Astrocyte (in vitro differentiated cells and primary cell): ENCODE data around the gene MAP6D1. TPM values are rescaled to one million over a fixed set of nuclear protein-coding genes. Genes with fewer than 3 reads are reported as not detected.

Experiments
- DNase-seq: peaks from one replicate; pipeline ENCODE4 v3.0.0-alpha.2; 2010; ENCODE audit warnings: low read depth
- FAIRE-seq: peaks from 2 replicates; lab custom pipeline; 2011; peaks lifted over from hg19 to GRCh38; lab: Jason Lieb, UNC
- H2AFZ ChIP-seq: 2 replicates; pipeline ENCODE4 v1.6.0; 2012; ENCODE audit warnings: low read depth, low read length, inconsistent platforms
- H3K27ac ChIP-seq: 2 replicates; pipeline ENCODE4 v1.5.1; 2011; ENCODE audit warnings: low read depth, low read length, inconsistent platforms
- H3K27me3 ChIP-seq: 2 replicates; pipeline ENCODE4 v1.6.0; 2011; ENCODE audit warnings: low read length, inconsistent platforms; ENCODE audit not compliant: insufficient read depth
- H3K36me3 ChIP-seq: 2 replicates; pipeline ENCODE4 v1.5.1; 2011; ENCODE audit warnings: low read length, inconsistent platforms; ENCODE audit not compliant: insufficient read depth
- H3K4me1 ChIP-seq: 2 replicates; pipeline ENCODE4 v1.5.1; 2011; ENCODE audit warnings: low read length, inconsistent platforms; ENCODE audit not compliant: insufficient read depth
- H3K4me2 ChIP-seq: 2 replicates; pipeline ENCODE4 v1.6.0; 2012; ENCODE audit warnings: low read length, inconsistent platforms
- H3K4me3 ChIP-seq: 2 replicates; pipeline ENCODE4 v1.5.1; 2011; ENCODE audit warnings: low read depth, mild to moderate bottlenecking, low read length, inconsistent platforms; ENCODE audit not compliant: insufficient read depth
- H3K79me2 ChIP-seq: 2 replicates; pipeline ENCODE4 v1.6.0; 2012; ENCODE audit warnings: mild to moderate bottlenecking, low read length, inconsistent platforms; ENCODE audit not compliant: insufficient read depth
- H3K9ac ChIP-seq: 2 replicates; pipeline ENCODE4 v1.6.0; 2012; ENCODE audit warnings: mild to moderate bottlenecking, low read length, inconsistent platforms
- H3K9me3 ChIP-seq: 2 replicates; pipeline ENCODE4 v1.5.1; 2012; ENCODE audit warnings: low read depth, mild to moderate bottlenecking, low read length, inconsistent platforms; ENCODE audit not compliant: insufficient read depth
- H4K20me1 ChIP-seq: 2 replicates; pipeline ENCODE4 v1.6.0; 2012; ENCODE audit warnings: low read length, inconsistent platforms; ENCODE audit not compliant: insufficient read depth
- H3K27ac Mint-ChIP-seq: one replicate; pipeline ENCODE4 v1.8.0; 2021; ENCODE audit warnings: mild to moderate bottlenecking, mixed read lengths; ENCODE audit not compliant: unreplicated experiment
- H3K27me3 Mint-ChIP-seq: one replicate; pipeline ENCODE4 v1.8.0; 2021; ENCODE audit warnings: low read depth, mixed read lengths; ENCODE audit not compliant: unreplicated experiment
- H3K36me3 Mint-ChIP-seq: one replicate; pipeline ENCODE4 v1.8.0; 2021; ENCODE audit warnings: low read depth, mixed read lengths; ENCODE audit not compliant: unreplicated experiment
- H3K4me1 Mint-ChIP-seq: one replicate; pipeline ENCODE4 v1.8.0; 2021; ENCODE audit warnings: low read depth, mixed read lengths; ENCODE audit not compliant: unreplicated experiment
- H3K4me3 Mint-ChIP-seq: one replicate; pipeline ENCODE4 v1.8.0; 2021; ENCODE audit warnings: mild to moderate bottlenecking, moderate library complexity, mixed read lengths; ENCODE audit not compliant: unreplicated experiment
- H3K9me3 Mint-ChIP-seq: one replicate; pipeline ENCODE4 v1.8.0; 2021; ENCODE audit warnings: mild to moderate bottlenecking, mixed read lengths; ENCODE audit not compliant: unreplicated experiment
- CTCF ChIP-seq: IDR thresholded peaks from 2 replicates; pipeline ENCODE4 v1.5.1; 2011; ENCODE audit warnings: low read depth, mild to moderate bottlenecking, inconsistent platforms, low read length, moderate library complexity; ENCODE audit not compliant: insufficient read depth
- EZH2 ChIP-seq: IDR thresholded peaks from 2 replicates; pipeline ENCODE4 v1.6.1; 2012; ENCODE audit warnings: mild to moderate bottlenecking, low read length, inconsistent platforms; ENCODE audit not compliant: insufficient read depth
- total RNA-seq: library from RNA; stranded (reverse); gene quantifications from 2 replicates; pipeline ENCODE4 v1.2.1, GENCODE V29; 2021

Gene MAP6D1
- total RNA-seq, 1 donor from 2014 or later = 4.6 TPM

- H3K27me3 ChIP-seq = no peaks in the 10 kb centered on the region
- H3K27ac ChIP-seq = no peak overlapping the region
- no peaks in the 10 kb centered on the region for H3K4me1 Mint-ChIP-seq
- H3K4me3 ChIP-seq = no peak overlapping the region
- no peak overlapping the region for H3K9ac ChIP-seq
- H3K4me1 ChIP-seq = no peaks in the 10 kb centered on the region
- FAIRE-seq (no peak), DNase-seq (no peak)
- no peaks in the 10 kb centered on the region for H3K27me3 Mint-ChIP-seq
- no peaks in the 10 kb centered on the region for H3K9me3 ChIP-seq
- no peak overlapping the region for H3K4me3 Mint-ChIP-seq
- peaks cover 2% of the 10 kb centered on the region for H3K36me3 ChIP-seq
- H3K27ac Mint-ChIP-seq = no peak overlapping the region
- peaks cover 76% of the 10 kb centered on the region for H4K20me1 ChIP-seq
- TF ChIP-seq CTCF = no peak
- no peak for TF ChIP-seq EZH2
- H3K9me3 Mint-ChIP-seq = no peaks in the 10 kb centered on the region
- peaks cover 3% of the 10 kb centered on the region for H3K36me3 Mint-ChIP-seq
- peaks cover 65% of the 10 kb centered on the region for H3K79me2 ChIP-seq
- H2AFZ ChIP-seq = no peak overlapping the region
- H3K4me2 ChIP-seq = no peak overlapping the region
Observed at GRCh38 chr3:183870563-183870962, 45.2 kb upstream of the MAP6D1 start.

GRCh38 chr3:183868796-183869195, 43.4 kb upstream of the MAP6D1 start:
- Histone ChIP-seq H3K27me3 (no peaks in the 10 kb centered on the region), H3K4me3 (no peak overlapping the region), H3K36me3 (peaks cover 6% of the 10 kb centered on the region), H3K4me2 (no peak overlapping the region), H3K9ac (no peak overlapping the region), H3K79me2 (peaks cover 48% of the 10 kb centered on the region), H3K9me3 (no peaks in the 10 kb centered on the region), H3K4me1 (no peaks in the 10 kb centered on the region), H4K20me1 (peaks cover 58% of the 10 kb centered on the region), H3K27ac (no peak overlapping the region), H2AFZ (no peak overlapping the region)
- H3K27ac Mint-ChIP-seq = no peak overlapping the region
- no peaks in the 10 kb centered on the region for H3K27me3 Mint-ChIP-seq
- peaks cover 5% of the 10 kb centered on the region for H3K36me3 Mint-ChIP-seq
- no peak overlapping the region for H3K4me3 Mint-ChIP-seq
- no peak for FAIRE-seq
- no peaks in the 10 kb centered on the region for H3K9me3 Mint-ChIP-seq
- DNase-seq = no peak
- TF ChIP-seq CTCF (no peak), EZH2 (no peak)
- H3K4me1 Mint-ChIP-seq = no peaks in the 10 kb centered on the region

- Histone ChIP-seq H3K4me3 (no peak overlapping the region), H3K27me3 (no peaks in the 10 kb centered on the region), H3K79me2 (no peaks in the 10 kb centered on the region), H3K4me2 (no peak overlapping the region), H2AFZ (no peak overlapping the region), H3K27ac (no peak overlapping the region), H3K9ac (no peak overlapping the region), H3K4me1 (no peaks in the 10 kb centered on the region), H3K36me3 (peaks cover 29% of the 10 kb centered on the region), H3K9me3 (no peaks in the 10 kb centered on the region), H4K20me1 (peaks cover 3% of the 10 kb centered on the region)
- Mint-ChIP-seq H3K9me3 (no peaks in the 10 kb centered on the region), H3K36me3 (peaks cover 18% of the 10 kb centered on the region), H3K4me1 (peaks cover 7% of the 10 kb centered on the region), H3K4me3 (no peak overlapping the region), H3K27me3 (no peaks in the 10 kb centered on the region), H3K27ac (no peak overlapping the region)
- no peak for FAIRE-seq
- TF ChIP-seq CTCF = no peak
- DNase-seq = no peak
Observed at GRCh38 chr3:183862610-183863009, 37.2 kb upstream of the MAP6D1 start.
